RWPE1 (cell line): ENCODE results near the gene PRKD1.

Experiments used
- CTCF ChIA-PET: fragments of 350-600 bp; sonication (Branson Sonifier 250); formaldehyde crosslinking; extraction: SDS; loops from one replicate; lab custom pipeline; 2021; lab: Yijun Ruan, JAX
- POLR2A ChIA-PET: fragments of 400-600 bp; formaldehyde crosslinking; extraction: SDS; loops from one replicate; lab custom pipeline; 2020; ENCODE audit warnings: antibody characterized with exemption; ENCODE audit not compliant: low non-redundant PET; lab: Yijun Ruan, JAX
- DNase-seq: peaks from one replicate; pipeline ENCODE4 v3.0.0; 2012; ENCODE audit warnings: low spot score
- H3K27ac ChIP-seq: fragments of 450-650 bp; 2 replicates; pipeline ENCODE4 v1.5.1; 2017
- TF ChIP-seq, protein P1 (sequence below): fragments of 450-650 bp; conservative IDR thresholded peaks from 2 replicates; pipeline ENCODE4 v1.5.1; 2017; ENCODE audit warnings: low read depth, mild to moderate bottlenecking

The PRKD1 gene

DNA sequence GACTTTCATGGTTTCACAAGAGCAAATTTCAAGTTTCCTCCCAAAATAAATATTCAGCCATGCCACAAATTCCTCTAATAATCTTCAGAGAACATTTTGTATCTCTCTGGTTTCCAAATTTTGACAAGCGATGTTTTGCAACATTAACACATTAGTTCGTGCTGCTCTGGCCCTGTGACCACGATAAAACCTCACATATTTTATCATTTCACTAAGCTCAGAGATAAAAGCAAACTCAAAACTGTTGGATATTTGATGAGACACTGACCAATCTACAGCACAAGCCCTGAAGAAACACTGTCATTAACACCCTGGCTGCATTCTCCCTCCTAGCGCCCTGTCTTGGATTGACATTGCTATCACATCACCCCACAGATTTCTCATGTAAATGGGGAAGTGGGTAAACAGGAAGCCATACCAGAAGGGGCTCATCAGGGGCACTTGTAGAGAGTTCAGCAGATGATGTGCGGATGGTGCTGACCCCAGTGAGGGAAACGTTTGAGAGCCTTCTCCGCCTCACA is 264.3 kb downstream of the PRKD1 start:
- no peak overlapping the region for H3K27ac ChIP-seq
- CTCF ChIA-PET = no interaction called here
- DNase-seq = no peak
- TF ChIP-seq, protein P1, sequence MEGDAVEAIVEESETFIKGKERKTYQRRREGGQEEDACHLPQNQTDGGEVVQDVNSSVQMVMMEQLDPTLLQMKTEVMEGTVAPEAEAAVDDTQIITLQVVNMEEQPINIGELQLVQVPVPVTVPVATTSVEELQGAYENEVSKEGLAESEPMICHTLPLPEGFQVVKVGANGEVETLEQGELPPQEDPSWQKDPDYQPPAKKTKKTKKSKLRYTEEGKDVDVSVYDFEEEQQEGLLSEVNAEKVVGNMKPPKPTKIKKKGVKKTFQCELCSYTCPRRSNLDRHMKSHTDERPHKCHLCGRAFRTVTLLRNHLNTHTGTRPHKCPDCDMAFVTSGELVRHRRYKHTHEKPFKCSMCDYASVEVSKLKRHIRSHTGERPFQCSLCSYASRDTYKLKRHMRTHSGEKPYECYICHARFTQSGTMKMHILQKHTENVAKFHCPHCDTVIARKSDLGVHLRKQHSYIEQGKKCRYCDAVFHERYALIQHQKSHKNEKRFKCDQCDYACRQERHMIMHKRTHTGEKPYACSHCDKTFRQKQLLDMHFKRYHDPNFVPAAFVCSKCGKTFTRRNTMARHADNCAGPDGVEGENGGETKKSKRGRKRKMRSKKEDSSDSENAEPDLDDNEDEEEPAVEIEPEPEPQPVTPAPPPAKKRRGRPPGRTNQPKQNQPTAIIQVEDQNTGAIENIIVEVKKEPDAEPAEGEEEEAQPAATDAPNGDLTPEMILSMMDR = no peak
- POLR2A ChIA-PET = no interaction called here

DNA sequence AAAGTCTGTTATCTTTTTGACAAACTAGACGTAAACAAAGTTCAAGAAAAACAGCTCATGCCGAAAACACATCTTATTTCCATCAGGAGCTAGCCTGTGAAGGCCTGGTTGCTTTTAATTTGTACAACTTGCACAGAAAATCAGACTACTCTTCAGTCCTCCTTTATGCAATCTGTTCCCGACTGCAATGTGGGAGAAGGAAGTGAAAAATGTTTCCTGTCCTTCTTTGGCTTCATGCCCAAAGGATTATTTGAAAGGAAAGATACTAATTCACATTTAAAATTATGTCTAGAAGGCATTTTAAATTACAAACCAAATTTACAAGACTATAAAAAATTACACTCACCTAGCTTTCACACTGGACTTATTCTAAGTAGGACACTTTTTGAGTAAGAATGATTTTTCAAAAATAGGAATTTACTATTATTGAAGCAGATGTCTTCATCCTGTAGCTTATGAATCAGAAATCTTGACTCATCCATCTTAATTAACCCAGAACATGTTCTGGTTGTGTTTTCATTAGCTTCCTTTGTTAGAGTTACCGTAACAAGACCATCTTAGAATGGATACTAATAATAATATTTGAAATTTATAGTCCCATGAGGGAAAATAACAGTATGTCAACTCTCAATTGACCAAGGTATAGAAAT is 272.6 kb downstream of the PRKD1 start:
- ChIA-PET CTCF (no interaction called here), POLR2A (no interaction called here)
- TF ChIP-seq, protein P1 = no peak
- DNase-seq = no peak
- no peak overlapping the region for H3K27ac ChIP-seq

DNA sequence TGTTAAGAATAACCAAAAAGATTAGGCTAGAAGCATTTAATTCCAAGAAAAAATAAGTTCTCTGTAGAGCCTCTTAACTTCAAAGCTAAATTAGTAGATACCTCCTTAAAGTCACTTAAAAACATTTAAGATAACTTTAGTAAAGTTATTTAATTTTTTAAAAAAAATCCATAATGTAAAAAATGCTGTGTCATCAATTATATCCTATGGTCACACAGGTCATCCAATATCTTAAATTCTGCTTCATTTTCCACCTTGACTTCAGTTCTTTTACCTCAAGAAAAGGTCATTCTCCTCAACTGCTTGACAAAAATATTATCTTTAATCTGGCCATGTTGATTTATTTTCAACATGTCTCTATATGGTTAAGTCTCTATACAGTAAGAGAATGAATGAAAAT is 274.3 kb downstream of the PRKD1 start:
- TF ChIP-seq, protein P1 = no peak
- ChIA-PET POLR2A (no interaction called here), CTCF (no interaction called here)
- no peak for DNase-seq
- no peak overlapping the region for H3K27ac ChIP-seq

DNA sequence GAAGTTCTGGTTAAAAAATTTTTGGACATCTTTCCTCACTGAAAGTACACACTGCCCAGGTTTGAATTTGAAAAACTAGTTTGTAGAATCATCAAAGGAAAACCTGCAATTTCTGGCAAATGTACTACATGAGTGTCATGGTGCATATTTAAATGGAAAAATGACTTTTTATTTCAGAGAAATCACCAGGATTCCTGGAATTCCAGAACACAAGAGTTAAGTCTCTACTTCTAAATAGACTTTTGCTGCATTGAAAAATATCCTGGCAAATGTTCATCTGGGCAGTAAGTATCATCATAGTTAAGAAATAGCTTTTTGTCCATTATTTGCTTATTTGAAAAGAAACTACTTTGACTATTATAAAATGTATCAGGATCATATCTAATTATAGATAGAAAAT is 275.1 kb downstream of the PRKD1 start:
- TF ChIP-seq, protein P1 = no peak
- no peak for DNase-seq
- H3K27ac ChIP-seq = no peak overlapping the region
- POLR2A ChIA-PET = no interaction called here
- CTCF ChIA-PET = no interaction called here

DNA sequence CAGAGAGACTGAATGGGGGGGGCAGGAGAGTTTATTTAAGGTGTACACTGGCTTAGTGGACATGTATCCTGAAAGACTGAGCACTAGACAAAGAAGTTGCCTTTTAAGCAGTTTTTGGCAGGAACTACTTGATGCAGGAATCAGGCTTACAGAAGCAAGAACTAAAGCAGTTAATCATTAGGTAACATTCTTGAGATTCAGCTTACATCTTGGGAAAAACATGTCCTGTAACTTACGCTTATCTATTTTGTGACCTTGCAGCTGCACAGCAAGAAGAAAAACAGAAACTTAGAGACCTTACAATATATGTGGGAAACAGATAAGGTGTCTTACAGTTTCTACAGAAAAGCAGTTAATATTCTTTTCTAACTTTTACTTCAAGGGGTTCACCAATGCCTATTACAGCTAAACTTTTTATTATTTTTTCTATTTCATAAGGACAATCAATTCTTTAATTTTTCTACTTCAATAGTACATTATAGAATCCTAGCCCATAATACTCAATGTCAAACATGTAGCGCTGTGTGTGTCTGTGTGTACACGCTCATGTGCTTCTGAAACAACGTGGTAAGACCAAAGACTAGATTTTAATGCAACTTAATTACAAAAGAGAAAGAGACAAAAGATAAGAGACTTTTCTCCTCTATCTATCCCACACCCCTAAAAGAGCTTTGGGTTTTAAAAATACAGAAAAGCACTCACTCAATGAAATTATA is 276.9 kb downstream of the PRKD1 start:
- POLR2A ChIA-PET = no interaction called here
- DNase-seq = no peak
- CTCF ChIA-PET = interaction anchor here (0.5 to 0.6 kb wide), 2 partner anchors 14 to 805 kb away, joined by 3 to 4 read pairs; no protein-coding TSS in a partner anchor
- H3K27ac ChIP-seq = no peak overlapping the region
- TF ChIP-seq, protein P1 = no peak

DNA sequence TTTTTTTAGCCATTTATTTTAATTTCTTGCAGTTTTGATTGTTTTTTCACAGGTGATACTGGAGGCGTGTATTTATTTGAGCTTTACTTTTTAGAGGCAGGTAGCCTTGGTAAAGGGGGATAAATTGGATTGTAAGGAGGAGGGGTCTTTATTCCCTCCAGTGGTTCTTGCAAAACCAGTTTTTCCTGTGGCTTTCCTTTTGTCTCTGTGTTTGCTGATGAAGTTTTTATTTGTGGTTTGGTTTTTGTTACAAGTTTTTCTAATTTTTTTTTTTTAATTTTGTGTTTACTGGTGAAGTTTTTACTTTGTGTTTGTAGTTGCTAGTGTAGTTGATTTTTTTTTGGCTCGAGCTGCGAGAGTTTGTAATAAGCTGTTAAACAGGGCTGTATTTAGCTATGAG is 278.5 kb downstream of the PRKD1 start:
- H3K27ac ChIP-seq = no peak overlapping the region
- DNase-seq = no peak
- CTCF ChIA-PET = no interaction called here
- POLR2A ChIA-PET = no interaction called here
- TF ChIP-seq, protein P1 = no peak
